ENCODE data around the gene A2M.

A2M gene

DNA sequence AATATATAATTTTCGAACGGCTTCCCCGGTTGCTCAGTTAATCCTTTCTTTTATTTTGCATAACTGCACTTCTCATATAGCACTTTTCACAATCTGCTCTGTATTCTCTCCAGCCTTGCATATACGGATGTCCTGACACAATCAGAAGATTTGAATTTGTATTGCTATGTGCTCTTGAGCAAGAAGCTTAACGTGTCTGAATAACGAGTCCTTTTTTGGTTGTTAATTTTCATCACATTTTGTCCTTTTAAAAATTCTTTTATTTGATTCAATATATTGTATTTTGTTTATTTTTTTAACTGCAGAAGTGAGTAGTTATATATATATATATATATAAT, 17.6 kb downstream of the A2M start:
- DNase-seq, result no peak

- no peak for DNase-seq
Measured at GRCh38 chr12:9096563-9097176, 19.0 kb downstream of the A2M start.

DNA sequence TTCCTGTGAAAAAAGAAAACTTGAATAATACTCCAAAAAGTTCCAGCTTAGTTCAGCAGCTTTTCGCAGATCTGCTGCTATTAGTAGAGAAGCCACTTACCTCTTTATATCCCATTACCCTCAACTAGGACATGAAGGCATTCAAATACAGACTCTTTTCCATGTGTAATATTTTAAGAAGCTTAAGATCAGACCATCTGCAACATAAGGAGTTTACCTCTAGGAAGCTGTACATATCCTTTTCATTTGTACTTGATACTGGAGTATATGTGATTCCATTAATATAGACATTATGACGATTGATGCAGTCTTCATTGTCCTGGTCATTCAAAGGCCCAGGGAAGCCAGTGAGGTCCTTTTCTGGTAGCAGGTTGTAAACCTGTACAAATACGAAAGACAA, 20.4 kb downstream of the A2M start:
- no peak for DNase-seq

DNA sequence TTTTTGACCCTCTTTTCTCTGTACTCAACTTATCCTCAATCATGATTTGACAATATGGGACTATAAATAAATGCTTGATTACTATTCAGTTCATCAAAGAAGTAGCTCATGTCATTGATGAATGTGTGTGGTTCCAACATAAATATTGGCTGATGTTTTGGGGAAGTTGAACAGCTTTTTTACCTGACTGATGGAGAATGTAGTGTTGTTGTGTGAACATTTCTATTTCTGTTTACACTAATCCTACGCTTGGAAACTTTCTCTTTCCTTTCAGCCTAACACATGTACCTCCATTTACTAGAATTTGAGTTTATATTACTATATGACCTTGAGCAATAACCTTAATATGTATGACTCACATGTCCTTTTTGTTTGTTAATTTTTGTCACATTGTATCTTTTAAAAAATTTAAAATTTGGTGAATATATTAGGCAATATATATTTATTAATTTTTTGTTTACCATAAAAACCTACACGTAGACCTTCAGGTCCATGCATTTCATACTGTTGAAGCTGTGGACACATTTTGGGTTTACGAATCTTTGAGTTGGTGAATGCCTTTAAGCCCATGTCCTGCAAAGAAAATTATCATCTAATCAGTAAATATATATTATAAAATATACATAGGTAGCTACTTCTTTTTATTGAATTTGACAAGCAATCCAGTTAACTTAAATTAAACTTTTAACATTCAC, 21.1 kb downstream of the A2M start:
- DNase-seq, result no peak

GRCh38 chr12:9091891-9092598, 23.7 kb downstream of the A2M start:
- DNase-seq, result no peak

DNA sequence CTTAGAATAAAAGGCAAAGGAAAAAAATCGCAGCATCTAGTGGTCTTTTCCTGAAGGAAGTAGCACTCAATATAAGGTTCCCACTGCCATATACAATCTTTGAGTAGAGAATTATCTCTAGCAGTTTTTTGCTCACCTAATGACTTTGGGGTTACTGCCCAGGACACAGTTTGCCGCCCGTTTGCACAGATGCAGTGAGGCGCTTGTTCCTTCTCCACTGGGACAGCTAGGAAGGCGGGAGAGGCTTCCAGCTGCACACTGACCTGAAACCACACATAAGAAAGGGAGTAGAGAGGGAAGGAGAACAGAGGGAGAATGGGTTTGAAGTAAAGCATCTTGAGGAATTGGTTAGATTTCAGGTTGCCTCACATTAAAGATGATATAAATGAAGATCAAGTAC, 25.5 kb downstream of the A2M start:
- DNase-seq, result no peak

DNA sequence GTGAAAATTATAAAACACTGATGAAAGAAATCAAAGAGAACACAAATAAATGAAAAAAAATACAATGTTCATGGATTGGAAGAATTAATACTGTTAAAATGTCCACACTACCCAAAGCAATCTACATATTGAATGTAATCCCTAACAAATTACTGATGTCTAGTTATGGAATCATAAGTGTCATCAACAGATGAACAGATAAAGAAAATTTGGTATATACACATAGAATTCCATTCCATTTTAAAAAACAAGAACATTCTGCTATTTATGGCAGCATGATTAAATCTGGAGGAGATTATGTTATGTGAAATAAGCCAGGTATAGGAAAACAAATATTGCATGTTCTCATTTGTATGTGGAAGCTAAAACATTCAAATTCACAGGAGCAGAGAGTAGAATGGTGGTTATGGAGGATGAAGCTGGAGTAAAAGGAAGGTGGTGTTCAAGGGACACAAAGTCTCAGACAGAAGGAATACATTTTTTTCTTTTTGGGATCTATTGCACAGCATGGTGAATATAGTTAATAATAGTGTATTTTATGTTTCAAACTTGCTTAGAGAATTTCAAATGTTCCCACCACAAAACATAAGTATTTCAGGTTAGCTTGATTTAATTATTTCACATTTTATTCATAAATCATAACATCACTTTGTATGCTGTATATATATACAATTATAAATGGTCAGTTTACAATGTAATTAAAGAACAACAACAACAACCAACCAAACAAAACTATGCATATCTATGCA, 28.5 kb downstream of the A2M start:
- DNase-seq, result no peak

DNA sequence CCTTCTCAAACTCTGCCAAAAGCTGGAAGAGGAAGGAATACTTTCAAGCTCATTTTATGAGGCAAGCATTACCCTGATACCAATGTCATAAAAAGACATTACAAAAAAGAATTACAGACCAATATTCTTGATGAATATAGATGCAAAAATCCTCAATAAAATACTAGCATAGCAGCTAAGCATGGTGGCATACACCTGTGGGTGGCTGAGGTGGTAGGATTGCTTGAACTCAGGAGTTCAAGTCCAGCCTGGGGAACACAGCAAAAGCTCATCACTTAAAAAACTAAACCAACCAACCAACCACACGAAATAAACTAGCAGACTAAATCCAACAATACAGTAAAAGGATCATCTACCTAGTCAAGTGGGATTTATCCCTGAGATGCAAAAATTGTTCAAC, 29.6 kb downstream of the A2M start:
- no peak for DNase-seq

- DNase-seq, result no peak
Measured at GRCh38 chr12:9084417-9084816, 31.3 kb downstream of the A2M start.

DNA sequence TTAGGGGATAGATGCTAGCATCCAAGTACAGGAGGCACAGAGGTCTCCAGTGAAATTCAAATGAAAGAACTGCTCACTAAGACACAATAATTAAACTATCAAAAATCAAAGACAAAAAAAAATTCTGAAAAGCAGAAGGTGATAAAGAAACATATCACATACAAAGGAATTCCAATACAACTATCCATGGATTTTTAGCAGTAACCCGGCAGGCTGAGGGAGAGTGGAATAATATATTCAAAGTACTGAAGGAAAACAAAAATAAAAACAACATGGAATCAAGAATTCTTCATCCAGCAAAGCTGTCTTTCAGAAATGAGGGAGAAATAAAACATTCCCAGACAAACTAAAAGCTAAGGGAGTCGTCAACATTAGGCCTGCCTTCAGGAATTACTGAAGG, 31.9 kb downstream of the A2M start:
- DNase-seq, result no peak

- no peak for DNase-seq
Measured at GRCh38 chr12:9081667-9082427, 33.9 kb downstream of the A2M start.

GRCh38 chr12:9079883-9080675, 35.6 kb downstream of the A2M start:
- no peak for DNase-seq

DNA sequence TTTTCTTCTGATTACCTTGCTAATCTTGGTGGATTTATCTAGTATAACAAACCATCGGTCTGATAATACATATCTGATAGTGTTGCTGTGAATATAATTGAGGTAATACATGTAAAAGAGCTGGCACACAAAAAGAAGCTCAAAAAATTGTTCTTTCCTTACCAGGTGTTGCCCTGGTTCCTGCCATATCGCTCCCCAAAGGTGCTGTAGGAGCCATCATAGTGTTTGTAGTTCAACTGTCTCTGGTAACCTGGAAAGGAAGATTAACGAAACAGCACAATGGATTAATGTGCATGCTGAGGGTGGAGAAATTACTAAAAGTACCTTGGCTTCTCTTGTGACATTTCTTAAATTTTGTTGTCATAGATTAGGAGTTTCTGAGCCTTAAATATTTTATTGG, 36.6 kb downstream of the A2M start:
- no peak for DNase-seq

DNA sequence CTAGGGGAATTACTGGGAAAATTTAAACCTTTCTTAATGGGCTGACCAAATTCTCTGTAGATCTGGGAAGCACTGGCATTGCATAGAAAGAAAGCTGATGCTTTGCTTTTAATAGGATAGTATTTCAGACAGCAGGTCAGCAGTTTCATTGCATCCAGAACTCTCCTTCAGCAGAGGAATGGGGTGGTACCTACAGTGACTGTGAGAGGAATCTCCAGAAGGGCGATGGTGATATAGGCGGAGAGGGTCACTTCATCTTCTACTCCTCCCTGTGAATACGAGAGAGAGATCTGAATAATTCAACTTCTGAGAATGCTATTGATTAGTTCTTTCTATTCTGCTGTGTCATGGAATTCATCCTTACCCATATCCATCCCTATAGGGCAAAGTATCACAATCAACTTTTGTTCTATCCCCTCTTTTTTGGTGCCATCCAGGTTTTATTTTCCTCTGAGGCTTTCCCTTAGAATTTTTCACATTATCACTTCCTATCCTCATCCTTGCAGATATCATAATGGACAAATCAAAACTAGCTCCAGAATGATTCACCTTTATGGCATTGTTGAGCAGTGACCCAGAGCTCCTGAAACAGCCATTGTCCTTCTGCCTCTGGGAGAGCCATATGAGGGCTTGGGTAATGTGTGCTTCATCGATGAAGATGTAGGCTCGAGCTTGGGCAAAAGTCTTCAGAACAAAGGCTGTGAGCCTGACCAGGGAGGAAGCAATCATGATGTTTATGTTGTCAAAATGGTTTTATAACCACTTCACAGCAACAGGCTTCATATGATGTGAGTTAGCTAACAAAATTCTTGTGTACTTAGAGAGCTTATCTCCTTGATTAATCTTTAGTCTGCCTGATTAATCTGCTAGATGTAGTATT, 38.3 kb downstream of the A2M start:
- DNase-seq, result no peak

DNA sequence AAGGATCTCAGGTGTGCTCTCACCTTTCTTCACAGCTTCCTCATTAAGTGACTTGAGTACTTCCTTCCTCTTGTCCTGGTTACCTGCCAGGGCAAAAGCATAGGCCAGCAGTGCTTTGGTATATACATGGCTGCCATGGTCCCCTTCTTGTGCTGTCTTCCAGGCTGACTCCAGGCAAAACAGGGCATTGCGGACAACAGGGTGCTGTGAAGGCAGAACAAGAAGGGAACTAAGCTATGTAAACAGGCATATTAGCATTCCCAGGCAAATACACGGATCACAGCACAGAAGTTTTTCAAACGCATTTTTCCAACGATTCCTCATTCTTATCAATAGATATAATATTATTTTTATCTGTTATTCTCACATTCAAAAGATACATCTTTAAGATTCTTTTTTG, 39.0 kb downstream of the A2M start:
- no peak for DNase-seq

DNA sequence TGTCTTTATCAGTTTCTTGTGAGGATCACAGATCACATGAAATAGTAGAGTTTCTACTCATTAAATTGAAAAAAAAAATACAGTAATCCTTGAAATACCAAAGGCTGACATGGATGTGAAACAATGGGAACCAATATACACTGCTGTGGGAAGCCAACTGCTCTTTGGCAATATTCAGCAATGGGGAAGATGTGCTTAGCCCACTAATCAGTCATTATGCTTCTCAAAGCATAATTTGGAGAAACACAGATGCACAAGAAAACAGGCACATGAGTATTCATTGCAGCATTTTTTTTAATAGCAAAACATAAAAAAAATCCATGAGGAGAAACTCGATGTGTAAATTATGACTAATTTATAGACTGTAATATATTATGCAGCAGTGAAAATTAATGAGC, 40.6 kb downstream of the A2M start:
- DNase-seq, result no peak

- DNase-seq, result no peak
Measured at GRCh38 chr12:9074484-9075137, 41.1 kb downstream of the A2M start.

- DNase-seq, result no peak
Measured at GRCh38 chr12:9073076-9073475, 42.6 kb downstream of the A2M start.

DNA sequence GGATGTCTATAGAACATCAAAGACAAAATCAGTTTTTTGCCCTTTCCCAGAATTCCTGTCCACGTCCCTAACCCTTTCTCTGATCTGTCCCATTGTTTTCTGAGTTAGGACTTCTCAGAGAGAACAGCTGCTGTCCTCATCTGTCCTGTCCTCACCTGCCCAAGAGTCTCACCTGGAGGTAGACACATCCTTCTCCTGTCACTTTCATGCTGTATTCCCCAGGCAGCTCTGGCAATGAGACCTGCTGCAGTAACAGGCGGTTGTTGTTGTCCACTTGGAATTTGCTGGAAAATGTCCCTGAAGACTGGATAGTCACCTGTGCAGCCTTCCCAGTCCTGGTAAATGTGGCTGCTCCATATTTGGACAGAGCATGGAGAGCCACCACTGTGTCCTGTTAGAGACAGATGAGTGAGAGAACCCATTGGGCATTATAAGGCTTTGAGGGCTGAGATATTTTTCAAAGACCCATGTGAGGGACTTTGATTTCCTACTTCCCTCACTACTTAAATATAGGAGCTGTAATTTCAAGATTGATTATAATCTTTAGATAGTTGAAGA, 43.2 kb downstream of the A2M start:
- no peak for DNase-seq

DNA sequence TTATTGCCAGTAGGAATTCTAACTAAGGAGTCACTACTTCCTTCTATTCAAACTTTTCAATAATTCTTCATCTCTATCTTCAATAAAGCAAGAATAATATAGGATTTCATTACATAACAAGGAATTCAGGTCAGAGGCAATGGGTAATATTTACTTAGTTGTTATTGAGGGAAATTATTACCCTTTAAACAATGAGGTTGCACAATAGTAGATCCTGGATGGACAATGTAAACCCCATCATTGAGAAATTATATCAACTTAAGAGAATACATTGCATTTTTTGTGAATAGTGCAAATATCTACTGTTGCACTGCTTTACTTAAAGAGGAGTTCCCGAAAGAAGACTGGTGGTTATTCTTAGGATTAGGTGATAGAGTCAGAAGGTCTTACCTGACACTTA, 43.8 kb downstream of the A2M start:
- no peak for DNase-seq
